Measurements from ENCODE around the gene KAT6B.

GRCh38 chr10:75079436-75080083 lies 253.2 kb downstream of the KAT6B start:
- TF ChIP-seq, protein P1, sequence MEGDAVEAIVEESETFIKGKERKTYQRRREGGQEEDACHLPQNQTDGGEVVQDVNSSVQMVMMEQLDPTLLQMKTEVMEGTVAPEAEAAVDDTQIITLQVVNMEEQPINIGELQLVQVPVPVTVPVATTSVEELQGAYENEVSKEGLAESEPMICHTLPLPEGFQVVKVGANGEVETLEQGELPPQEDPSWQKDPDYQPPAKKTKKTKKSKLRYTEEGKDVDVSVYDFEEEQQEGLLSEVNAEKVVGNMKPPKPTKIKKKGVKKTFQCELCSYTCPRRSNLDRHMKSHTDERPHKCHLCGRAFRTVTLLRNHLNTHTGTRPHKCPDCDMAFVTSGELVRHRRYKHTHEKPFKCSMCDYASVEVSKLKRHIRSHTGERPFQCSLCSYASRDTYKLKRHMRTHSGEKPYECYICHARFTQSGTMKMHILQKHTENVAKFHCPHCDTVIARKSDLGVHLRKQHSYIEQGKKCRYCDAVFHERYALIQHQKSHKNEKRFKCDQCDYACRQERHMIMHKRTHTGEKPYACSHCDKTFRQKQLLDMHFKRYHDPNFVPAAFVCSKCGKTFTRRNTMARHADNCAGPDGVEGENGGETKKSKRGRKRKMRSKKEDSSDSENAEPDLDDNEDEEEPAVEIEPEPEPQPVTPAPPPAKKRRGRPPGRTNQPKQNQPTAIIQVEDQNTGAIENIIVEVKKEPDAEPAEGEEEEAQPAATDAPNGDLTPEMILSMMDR (IDR thresholded peaks at IDR 0.05) = no peak
- TF ChIP-seq POLR2A (IDR thresholded peaks at IDR 0.05) = no peak
